GM12874 (cell line): ENCODE results near the gene RCOR2.

Source experiments
- TF ChIP-seq, protein P1 (sequence below): IDR thresholded peaks from 2 replicates; pipeline ENCODE4 v1.5.1; 2011; ENCODE audit warnings: low read depth, mild to moderate bottlenecking, control low read depth, low read length, moderate library complexity; ENCODE audit not compliant: insufficient read depth

Gene RCOR2

GRCh38 chr11:63903884-63904283 lies 13.1 kb downstream of the RCOR2 start:
- TF ChIP-seq, protein P1, sequence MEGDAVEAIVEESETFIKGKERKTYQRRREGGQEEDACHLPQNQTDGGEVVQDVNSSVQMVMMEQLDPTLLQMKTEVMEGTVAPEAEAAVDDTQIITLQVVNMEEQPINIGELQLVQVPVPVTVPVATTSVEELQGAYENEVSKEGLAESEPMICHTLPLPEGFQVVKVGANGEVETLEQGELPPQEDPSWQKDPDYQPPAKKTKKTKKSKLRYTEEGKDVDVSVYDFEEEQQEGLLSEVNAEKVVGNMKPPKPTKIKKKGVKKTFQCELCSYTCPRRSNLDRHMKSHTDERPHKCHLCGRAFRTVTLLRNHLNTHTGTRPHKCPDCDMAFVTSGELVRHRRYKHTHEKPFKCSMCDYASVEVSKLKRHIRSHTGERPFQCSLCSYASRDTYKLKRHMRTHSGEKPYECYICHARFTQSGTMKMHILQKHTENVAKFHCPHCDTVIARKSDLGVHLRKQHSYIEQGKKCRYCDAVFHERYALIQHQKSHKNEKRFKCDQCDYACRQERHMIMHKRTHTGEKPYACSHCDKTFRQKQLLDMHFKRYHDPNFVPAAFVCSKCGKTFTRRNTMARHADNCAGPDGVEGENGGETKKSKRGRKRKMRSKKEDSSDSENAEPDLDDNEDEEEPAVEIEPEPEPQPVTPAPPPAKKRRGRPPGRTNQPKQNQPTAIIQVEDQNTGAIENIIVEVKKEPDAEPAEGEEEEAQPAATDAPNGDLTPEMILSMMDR, result no peak

- TF ChIP-seq, protein P1, result no peak
Measured at GRCh38 chr11:63901660-63902059, 15.3 kb downstream of the RCOR2 start.

DNA sequence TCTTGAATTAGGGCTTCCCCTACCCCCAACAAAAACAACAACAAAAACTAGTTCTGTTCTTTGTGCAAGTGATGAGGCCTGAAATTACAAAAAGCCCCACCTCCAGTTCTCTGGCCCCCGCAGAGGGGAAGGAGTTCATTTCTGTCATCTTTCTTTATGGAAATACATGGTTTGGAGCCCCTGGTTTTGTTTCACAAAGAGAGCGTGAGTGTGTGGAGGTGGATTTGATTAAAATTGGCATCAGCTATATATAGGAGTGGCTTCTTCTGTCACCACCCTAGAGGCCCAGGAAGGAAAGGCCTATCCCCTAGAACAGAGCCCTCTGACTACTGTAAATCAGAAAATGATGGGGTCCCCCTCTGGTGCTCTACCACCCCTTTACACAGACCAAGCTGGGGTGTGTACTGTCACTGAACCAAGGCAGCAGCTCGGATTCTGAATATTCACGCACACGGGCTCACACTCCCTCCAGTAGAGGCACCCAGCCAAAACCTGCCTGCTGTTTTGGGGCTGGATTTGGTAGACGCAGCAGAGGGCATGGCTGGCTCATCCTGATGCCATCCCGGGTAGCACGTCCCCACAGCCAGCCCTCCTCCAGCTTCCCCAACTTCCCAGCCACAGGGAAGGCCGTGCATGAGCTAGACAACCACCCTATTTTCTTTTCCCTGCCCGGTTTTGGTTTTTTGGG lies 19.4 kb downstream of the RCOR2 start:
- TF ChIP-seq, protein P1, result no peak

- TF ChIP-seq, protein P1, result no peak
Measured at GRCh38 chr11:63896071-63896470, 20.9 kb downstream of the RCOR2 start.

DNA sequence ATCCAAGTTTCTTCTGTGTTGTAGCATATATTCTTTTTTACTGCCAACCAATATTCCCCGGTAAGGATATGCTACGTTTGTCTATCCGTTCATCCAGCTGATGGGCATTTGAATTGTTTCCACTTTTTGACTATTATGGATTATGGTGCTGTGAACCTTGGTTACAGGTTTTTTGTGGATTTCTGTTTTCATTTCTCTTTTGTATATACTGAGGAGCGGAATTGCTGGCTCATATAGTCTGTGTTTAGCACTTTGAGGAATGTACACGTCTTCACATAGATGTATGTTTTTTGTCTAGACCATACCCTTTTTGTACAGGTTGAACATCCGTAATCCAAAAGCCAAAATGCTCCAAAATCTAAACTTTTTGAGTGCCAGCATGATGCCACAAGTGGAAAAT lies 23.6 kb downstream of the RCOR2 start:
- TF ChIP-seq, protein P1, result no peak

DNA sequence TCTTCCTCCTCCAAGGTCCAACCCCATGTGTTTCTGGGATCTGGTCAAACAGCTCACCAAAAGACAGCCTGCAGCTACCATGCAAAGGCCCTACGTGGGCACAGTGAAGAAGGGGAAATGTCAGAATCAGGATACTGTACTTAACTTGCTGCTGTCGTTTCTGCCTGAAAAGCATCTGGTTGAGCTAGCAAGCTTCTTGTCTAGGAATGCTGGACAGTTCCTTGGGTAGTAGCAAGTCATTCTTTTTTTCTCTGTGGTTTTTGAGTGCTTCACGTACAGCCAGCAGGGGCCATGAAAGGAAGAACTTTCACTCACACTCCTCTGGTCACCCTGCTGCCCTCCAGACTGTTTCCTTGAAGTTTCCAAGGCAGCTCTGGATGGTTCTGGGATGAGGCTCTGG lies 24.7 kb downstream of the RCOR2 start:
- TF ChIP-seq, protein P1, result no peak

- TF ChIP-seq, protein P1, result no peak
Measured at GRCh38 chr11:63890368-63890767, 26.6 kb downstream of the RCOR2 start.
